GM12878 (cell line): ENCODE results near the gene MYCN.

Source experiments
- CREB1 ChIP-seq: IDR thresholded peaks from 2 replicates; pipeline ENCODE4 v1.6.1; 2012; ENCODE audit warnings: low read depth, mild to moderate bottlenecking, inconsistent platforms
- MYB ChIP-seq: fragments of 150-350 bp; IDR thresholded peaks from 2 replicates; pipeline ENCODE4 v1.6.1; 2014; ENCODE audit warnings: mild to moderate bottlenecking, low read depth, low read length, borderline replicate concordance
- POLR2AphosphoS2 ChIP-seq: IDR thresholded peaks from 2 replicates; pipeline ENCODE4 v1.6.1; 2011; ENCODE audit warnings: low read depth, mild to moderate bottlenecking, low read length, improper control_type of control experiment, moderate library complexity
- TAF1 ChIP-seq: IDR thresholded peaks from 2 replicates; pipeline ENCODE4 v1.6.1; 2011; ENCODE audit warnings: mild to moderate bottlenecking, low read depth, low read length, borderline replicate concordance
- TF ChIP-seq, protein P1 (sequence below), 3 experiments: IDR thresholded peaks in 2 of 3; conservative IDR thresholded peaks in 1 of 3; 2 replicates each; pipeline ENCODE4 v1.5.1; 2011; ENCODE audit warnings: low read depth in 3 of 3, low read length in 3 of 3, mild to moderate bottlenecking in 3 of 3, control low read depth in 2 of 3, moderate library complexity in 2 of 3, inconsistent platforms in 1 of 3, mixed read lengths in 1 of 3; ENCODE audit not compliant: control insufficient read depth in 2 of 3, insufficient read depth in 1 of 3; ENCODE audit errors: extremely low read depth in 1 of 3

DNA sequence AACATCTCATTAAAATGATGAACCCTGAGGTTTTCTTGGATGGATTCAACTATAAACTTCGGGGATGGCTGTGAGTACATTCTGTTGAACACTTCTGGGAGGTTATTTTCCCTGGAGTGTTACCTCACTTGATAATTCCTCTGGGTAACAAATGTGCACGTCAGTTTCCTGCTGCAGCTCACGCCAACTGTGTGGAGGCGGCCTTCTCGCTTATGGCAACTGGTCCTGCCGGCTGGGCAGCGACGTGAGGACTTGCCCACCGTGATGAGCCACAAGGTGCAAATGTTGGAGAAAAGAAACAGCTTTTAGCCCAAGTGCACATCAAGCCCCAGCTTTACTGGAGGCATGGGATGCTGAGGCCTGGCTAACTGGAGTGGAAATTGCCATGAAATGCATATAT lies 15.9 kb downstream of the MYCN start:
- no peak for TF ChIP-seq CREB1
- TF ChIP-seq POLR2AphosphoS2, result no peak
- TF ChIP-seq MYB, result no peak
- TF ChIP-seq, protein P1, sequence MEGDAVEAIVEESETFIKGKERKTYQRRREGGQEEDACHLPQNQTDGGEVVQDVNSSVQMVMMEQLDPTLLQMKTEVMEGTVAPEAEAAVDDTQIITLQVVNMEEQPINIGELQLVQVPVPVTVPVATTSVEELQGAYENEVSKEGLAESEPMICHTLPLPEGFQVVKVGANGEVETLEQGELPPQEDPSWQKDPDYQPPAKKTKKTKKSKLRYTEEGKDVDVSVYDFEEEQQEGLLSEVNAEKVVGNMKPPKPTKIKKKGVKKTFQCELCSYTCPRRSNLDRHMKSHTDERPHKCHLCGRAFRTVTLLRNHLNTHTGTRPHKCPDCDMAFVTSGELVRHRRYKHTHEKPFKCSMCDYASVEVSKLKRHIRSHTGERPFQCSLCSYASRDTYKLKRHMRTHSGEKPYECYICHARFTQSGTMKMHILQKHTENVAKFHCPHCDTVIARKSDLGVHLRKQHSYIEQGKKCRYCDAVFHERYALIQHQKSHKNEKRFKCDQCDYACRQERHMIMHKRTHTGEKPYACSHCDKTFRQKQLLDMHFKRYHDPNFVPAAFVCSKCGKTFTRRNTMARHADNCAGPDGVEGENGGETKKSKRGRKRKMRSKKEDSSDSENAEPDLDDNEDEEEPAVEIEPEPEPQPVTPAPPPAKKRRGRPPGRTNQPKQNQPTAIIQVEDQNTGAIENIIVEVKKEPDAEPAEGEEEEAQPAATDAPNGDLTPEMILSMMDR (IDR thresholded peaks at IDR 0.05 in 2 of 3, conservative IDR thresholded peaks at IDR 0.05 in 1 of 3; ENCODE audit: control insufficient read depth in 2 of 3, extremely low read depth in 1 of 3, insufficient read depth in 1 of 3, low read depth in 3 of 3, low read length in 3 of 3), result no peak
- no peak for TF ChIP-seq TAF1
